HepG2 (cell line): ENCODE measurements around the gene AAMP. TPM values are rescaled to one million over a fixed set of nuclear protein-coding genes. Genes with fewer than 3 reads are reported as not detected.
A peak's percentile ranks its signal among the peaks of the same experiment; 100 is the strongest.

Experiments
- ATF7 ChIP-seq, 2 experiments: fragments of 450-650 bp in 1 of 2; sonication (generic) in 1 of 2; formaldehyde crosslinking in 1 of 2; IDR thresholded peaks; 2 replicates each; pipeline versions ENCODE4 v1.4.0 to v1.6.1; 2016 to 2020; ENCODE audit warnings: antibody characterized with exemption in 1 of 2, mild to moderate bottlenecking in 1 of 2, missing genetic modification reagents in 1 of 2
- DZIP1 ChIP-seq: sonication (generic); formaldehyde crosslinking; IDR thresholded peaks from 2 replicates; pipeline ENCODE4 v1.5.0; 2020; ENCODE audit warnings: mild to moderate bottlenecking, missing genetic modification reagents
- HNRNPK ChIP-seq: fragments of 200-400 bp; formaldehyde crosslinking; IDR thresholded peaks from 2 replicates; pipeline ENCODE4 v1.6.1; 2018; ENCODE audit warnings: low read length, low read depth, moderate library complexity, mild to moderate bottlenecking; ENCODE audit not compliant: poor library complexity, severe bottlenecking
- MTERF4 ChIP-seq: sonication (generic); formaldehyde crosslinking; IDR thresholded peaks from 2 replicates; pipeline ENCODE4 v1.8.0; 2023; ENCODE audit warnings: mild to moderate bottlenecking, missing genetic modification reagents
- PBX3 ChIP-seq: sonication (generic); formaldehyde crosslinking; IDR thresholded peaks from 2 replicates; pipeline ENCODE4 v1.8.1; 2023; ENCODE audit warnings: missing genetic modification reagents, inconsistent platforms, borderline replicate concordance
- ZBTB43 ChIP-seq: sonication (generic); formaldehyde crosslinking; conservative IDR thresholded peaks from 2 replicates; pipeline ENCODE4 v1.4.0; 2020; ENCODE audit warnings: missing genetic modification reagents
- ZNF180 ChIP-seq: sonication (generic); formaldehyde crosslinking; IDR thresholded peaks from 2 replicates; pipeline ENCODE4 v1.4.0; 2020; ENCODE audit warnings: low read depth, missing genetic modification reagents, borderline replicate concordance
- ZNF251 ChIP-seq: sonication (generic); formaldehyde crosslinking; IDR thresholded peaks from 2 replicates; pipeline ENCODE4 v1.9.0; 2021; ENCODE audit warnings: mild to moderate bottlenecking, missing genetic modification reagents
- ZNF598 ChIP-seq: sonication (generic); formaldehyde crosslinking; IDR thresholded peaks from 2 replicates; pipeline ENCODE4 v1.5.1; 2020; ENCODE audit warnings: mild to moderate bottlenecking, missing genetic modification reagents, borderline replicate concordance
- polyA plus RNA-seq, 8 experiments: library from polyadenylated mRNA; depleted of rRNA in 3 of 8; stranded (reverse) in 7 of 8; unstranded in 1 of 8; fragments of >200 nt; fragmentation: Illumina TruSeq in 4 of 8; extraction: Trizol in 4 of 8; gene quantifications; 2 replicates each; pipeline versions ENCODE4 v1.2.1 to v1.2.3, GENCODE V29; 2011 to 2016; ENCODE audit warnings: low read depth in 4 of 8, missing spikeins in 1 of 8, mixed read lengths in 1 of 8; ENCODE audit not compliant: insufficient read depth in 1 of 8
- total RNA-seq, 5 experiments: library from RNA; depleted of rRNA; stranded (reverse); fragments of >200 nt; fragmentation: Illumina TruSeq; extraction: Trizol; gene quantifications; 2 replicates each; pipeline ENCODE4 v1.2.3, GENCODE V29; 2016; ENCODE audit warnings: low read depth in 1 of 5
- TF ChIP-seq, protein P1 (sequence below): sonication (generic); formaldehyde crosslinking; IDR thresholded peaks from 2 replicates; pipeline ENCODE4 v1.4.0; 2020; ENCODE audit warnings: missing genetic modification reagents, borderline replicate concordance
- TF ChIP-seq, protein P2 (sequence below): sonication (generic); formaldehyde crosslinking; IDR thresholded peaks from 2 replicates; pipeline ENCODE4 v1.5.0; 2020; ENCODE audit warnings: mild to moderate bottlenecking, missing genetic modification reagents, borderline replicate concordance
- TF ChIP-seq, protein P3 (sequence below): sonication (generic); formaldehyde crosslinking; IDR thresholded peaks from 2 replicates; pipeline ENCODE4 v1.4.0; 2020; ENCODE audit warnings: low read depth, mild to moderate bottlenecking, missing genetic modification reagents

The AAMP gene
- total and polyA plus RNA-seq, 2 of the 13 experiments (the other 11 are each of a cell fraction or from before 2014, with no cell fraction given): 110 to 186 TPM

DNA sequence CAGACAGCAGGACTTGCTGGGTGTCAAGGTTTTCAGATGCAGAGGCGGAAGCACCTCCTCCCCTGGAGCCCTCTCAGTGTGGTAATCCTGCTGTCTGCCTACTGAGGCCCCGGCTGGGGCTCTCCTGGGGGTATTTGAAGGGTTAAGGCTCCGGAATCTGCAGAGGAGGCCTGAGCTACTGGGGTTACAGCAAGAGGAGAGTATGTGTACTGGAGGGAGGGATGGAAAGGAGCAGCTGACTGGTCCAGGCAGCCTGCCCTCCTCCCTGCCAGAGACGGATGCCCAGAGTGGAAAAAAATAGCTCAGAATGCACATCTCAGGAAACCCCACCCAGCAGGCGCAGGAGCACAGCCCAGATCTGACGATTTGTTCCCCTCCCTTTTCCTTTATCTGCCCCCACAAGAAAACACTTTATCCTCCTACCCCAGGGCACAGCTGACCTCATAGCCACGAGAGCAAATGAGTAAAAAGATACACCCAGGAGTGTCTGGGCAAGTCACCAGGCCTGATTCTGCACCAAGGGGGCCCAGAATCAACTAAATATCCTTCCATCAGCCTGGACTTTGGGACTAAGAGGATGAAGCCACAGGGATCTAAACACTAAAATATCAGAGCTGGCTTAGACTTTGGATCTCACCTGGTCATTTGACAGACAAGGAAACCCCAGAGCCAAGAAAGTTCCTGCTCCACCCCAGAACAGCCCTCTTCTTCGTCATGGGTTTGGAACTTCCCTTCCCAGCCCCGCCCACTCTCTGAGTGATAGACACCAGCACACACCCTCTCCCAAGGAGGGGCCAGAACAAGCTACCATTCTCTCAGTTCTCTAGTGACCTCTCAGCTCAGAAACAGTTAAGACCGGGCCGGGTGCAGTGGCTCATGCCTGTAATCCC, 16.9 kb upstream of the AAMP start (continued):
- TF ChIP-seq ZNF251 (CRISPR knock-in tag) (no peak), DZIP1 (CRISPR knock-in tag) (no peak), HNRNPK (no peak), ATF7 (IDR thresholded peaks at IDR 0.05) (no peak), ATF7 (CRISPR knock-in tag; IDR thresholded peaks at IDR 0.05) (0 out of 2 replicates have a peak, but pooled peaks have one; percentile 14), ZNF180 (CRISPR knock-in tag) (no peak), PBX3 (CRISPR knock-in tag) (no peak), ZNF598 (CRISPR knock-in tag) (no peak; the same call in 1 of the 2 replicates), ZBTB43 (CRISPR knock-in tag) (no peak), MTERF4 (CRISPR knock-in tag) (no peak)
- TF ChIP-seq, protein P1, sequence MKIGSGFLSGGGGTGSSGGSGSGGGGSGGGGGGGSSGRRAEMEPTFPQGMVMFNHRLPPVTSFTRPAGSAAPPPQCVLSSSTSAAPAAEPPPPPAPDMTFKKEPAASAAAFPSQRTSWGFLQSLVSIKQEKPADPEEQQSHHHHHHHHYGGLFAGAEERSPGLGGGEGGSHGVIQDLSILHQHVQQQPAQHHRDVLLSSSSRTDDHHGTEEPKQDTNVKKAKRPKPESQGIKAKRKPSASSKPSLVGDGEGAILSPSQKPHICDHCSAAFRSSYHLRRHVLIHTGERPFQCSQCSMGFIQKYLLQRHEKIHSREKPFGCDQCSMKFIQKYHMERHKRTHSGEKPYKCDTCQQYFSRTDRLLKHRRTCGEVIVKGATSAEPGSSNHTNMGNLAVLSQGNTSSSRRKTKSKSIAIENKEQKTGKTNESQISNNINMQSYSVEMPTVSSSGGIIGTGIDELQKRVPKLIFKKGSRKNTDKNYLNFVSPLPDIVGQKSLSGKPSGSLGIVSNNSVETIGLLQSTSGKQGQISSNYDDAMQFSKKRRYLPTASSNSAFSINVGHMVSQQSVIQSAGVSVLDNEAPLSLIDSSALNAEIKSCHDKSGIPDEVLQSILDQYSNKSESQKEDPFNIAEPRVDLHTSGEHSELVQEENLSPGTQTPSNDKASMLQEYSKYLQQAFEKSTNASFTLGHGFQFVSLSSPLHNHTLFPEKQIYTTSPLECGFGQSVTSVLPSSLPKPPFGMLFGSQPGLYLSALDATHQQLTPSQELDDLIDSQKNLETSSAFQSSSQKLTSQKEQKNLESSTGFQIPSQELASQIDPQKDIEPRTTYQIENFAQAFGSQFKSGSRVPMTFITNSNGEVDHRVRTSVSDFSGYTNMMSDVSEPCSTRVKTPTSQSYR (CRISPR knock-in tag): no peak
- TF ChIP-seq, protein P2, sequence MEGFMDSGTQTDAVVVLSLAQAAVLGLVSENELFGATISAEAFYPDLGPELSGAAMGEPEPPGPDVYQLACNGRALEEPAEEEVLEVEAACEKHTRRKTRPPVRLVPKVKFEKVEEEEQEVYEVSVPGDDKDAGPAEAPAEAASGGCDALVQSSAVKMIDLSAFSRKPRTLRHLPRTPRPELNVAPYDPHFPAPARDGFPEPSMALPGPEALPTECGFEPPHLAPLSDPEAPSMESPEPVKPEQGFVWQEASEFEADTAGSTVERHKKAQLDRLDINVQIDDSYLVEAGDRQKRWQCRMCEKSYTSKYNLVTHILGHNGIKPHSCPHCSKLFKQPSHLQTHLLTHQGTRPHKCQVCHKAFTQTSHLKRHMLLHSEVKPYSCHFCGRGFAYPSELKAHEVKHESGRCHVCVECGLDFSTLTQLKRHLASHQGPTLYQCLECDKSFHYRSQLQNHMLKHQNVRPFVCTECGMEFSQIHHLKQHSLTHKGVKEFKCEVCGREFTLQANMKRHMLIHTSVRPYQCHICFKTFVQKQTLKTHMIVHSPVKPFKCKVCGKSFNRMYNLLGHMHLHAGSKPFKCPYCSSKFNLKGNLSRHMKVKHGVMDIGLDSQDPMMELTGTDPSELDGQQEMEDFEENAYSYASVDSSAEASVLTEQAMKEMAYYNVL (CRISPR knock-in tag): no peak
- TF ChIP-seq, protein P3, sequence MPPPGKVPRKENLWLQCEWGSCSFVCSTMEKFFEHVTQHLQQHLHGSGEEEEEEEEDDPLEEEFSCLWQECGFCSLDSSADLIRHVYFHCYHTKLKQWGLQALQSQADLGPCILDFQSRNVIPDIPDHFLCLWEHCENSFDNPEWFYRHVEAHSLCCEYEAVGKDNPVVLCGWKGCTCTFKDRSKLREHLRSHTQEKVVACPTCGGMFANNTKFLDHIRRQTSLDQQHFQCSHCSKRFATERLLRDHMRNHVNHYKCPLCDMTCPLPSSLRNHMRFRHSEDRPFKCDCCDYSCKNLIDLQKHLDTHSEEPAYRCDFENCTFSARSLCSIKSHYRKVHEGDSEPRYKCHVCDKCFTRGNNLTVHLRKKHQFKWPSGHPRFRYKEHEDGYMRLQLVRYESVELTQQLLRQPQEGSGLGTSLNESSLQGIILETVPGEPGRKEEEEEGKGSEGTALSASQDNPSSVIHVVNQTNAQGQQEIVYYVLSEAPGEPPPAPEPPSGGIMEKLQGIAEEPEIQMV (CRISPR knock-in tag): no peak
